AG04449 (cell line): ENCODE data around the gene DENND5A.
A peak's percentile ranks its signal among the peaks of the same experiment; 100 is the strongest.

ENCODE experiments used
- CTCF ChIA-PET: fragments of 350-600 bp; formaldehyde crosslinking; extraction: SDS; loops from one replicate; lab custom pipeline; 2021; ENCODE audit warnings: antibody characterized with exemption; lab: Yijun Ruan, JAX
- POLR2A ChIA-PET: fragments of 400-600, 350-600 bp; formaldehyde crosslinking; extraction: SDS; loops from one replicate; lab custom pipeline; 2020; ENCODE audit warnings: antibody characterized with exemption, inconsistent platforms; lab: Yijun Ruan, JAX
- DNase-seq: peaks from one replicate; pipeline ENCODE4 v3.0.0-alpha.2; 2010; ENCODE audit warnings: low read depth, low spot score
- H3K4me3 ChIP-seq: 2 replicates; pipeline ENCODE4 v1.5.1; 2011; ENCODE audit warnings: low read depth, mild to moderate bottlenecking, control low read depth, low read length
- CTCF ChIP-seq: IDR thresholded peaks from one replicate; pipeline ENCODE4 v1.5.1; 2011; ENCODE audit warnings: mild to moderate bottlenecking, moderate library complexity, low read length, control low read depth, inconsistent platforms; ENCODE audit not compliant: insufficient read depth; ENCODE audit errors: missing control alignments

DENND5A gene

GRCh38 chr11:9125185-9125886 lies 139.8 kb downstream of the DENND5A start:
- no peak for TF ChIP-seq CTCF
- H3K4me3 ChIP-seq = no peak overlapping the region
- ChIA-PET CTCF (interaction anchor here (5.5 kb wide), 1 partner anchor 13 kb away, joined by 30 read pairs; no protein-coding TSS in a partner anchor), POLR2A (no interaction called here)
- no peak for DNase-seq

DNA sequence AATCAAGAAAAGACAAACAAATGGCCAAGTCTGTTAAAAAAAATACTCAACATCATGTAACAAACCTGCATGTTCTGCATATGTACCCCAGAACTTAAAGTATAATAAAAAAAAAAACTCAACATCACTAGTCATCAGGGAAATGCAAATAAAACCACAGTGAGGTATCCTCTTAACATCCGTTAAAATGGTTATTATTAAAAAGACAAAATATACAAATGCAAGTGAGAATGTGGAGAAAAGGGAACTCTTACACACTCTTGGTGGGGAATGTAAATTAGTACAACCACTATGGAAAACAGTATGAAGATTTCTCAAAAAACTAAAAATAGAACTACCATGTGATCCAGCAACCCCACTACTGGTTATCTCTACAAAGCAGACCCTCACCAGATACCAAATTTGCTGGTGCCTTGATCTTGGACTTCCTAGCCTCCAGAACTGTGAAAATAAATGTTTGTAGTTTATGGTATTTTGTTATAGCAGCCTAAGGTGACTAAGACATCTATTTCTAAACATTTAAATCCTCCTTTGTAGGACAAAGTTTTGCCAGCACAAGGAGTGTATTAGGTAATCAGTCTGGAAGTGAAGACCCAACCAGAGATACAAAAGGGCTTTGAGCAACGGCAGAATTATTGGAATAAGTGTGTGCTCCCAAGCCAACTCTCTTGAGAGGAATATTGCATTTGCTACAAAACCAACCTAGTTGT lies 141.4 kb downstream of the DENND5A start:
- no peak for DNase-seq
- ChIA-PET POLR2A (no interaction called here), CTCF (interaction anchor here (5.5 kb wide), 1 partner anchor 14 kb away, joined by 30 read pairs; no protein-coding TSS in a partner anchor)
- TF ChIP-seq CTCF = no peak
- H3K4me3 ChIP-seq = no peak overlapping the region

DNA sequence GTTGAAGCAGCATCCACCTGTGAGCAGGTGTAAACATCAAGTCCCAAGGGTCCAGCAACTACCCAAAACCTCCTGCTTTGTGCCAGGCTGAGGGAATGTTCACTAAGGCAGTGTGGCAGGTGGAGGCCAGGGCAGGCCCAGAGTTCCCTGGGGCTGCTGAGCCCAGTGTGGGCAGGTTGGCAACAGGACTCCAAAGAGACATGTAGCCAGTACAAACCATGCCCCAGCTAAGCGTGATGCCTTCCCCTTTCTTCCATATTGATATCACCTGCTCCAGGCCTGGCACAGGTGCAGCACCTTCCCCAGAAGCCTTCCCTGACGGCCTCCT lies 143.7 kb downstream of the DENND5A start:
- no peak for TF ChIP-seq CTCF
- DNase-seq = no peak
- ChIA-PET CTCF (interaction anchor here (5.5 kb wide), 1 partner anchor 17 kb away, joined by 30 read pairs; no protein-coding TSS in a partner anchor), POLR2A (no interaction called here)
- no peak overlapping the region for H3K4me3 ChIP-seq

- ChIA-PET CTCF (interaction anchor here (1.0 to 5.5 kb wide), 3 partner anchors 10 to 17 kb away, joined by 3 to 30 read pairs (median 3); no protein-coding TSS in a partner anchor), POLR2A (no interaction called here)
- H3K4me3 ChIP-seq = no peak overlapping the region
- no peak for DNase-seq
- TF ChIP-seq CTCF = peak; percentile 14
Observed at GRCh38 chr11:9120664-9121468, 144.3 kb downstream of the DENND5A start.

DNA sequence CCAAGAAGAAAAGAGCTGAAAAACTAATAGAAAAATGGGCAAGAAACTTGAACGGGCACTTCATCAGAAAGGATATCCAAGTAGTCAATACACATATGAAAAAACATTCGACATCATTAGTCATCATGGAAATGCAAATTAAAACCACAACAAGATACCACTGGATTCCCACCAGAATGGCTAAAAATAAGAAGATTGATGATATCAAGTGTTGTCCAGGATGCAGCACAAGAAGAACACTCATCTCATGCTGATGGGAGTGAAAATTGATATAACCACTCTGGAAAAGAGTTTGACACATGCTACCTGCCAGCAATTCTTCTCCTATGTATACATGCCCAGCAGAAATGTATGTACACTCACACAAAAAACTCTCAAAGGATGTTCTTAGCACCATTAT lies 146.9 kb downstream of the DENND5A start:
- TF ChIP-seq CTCF = no peak
- ChIA-PET CTCF (interaction anchor here (0.9 to 2.9 kb wide), 2 partner anchors 20 to 103 kb away, joined by 3 to 13 read pairs; no protein-coding TSS in a partner anchor), POLR2A (no interaction called here)
- no peak overlapping the region for H3K4me3 ChIP-seq
- DNase-seq = no peak
